Astrocyte (in vitro differentiated cells and primary cell): Measurements from ENCODE around the gene TNN.

Source experiments
- CTCF ChIP-seq: IDR thresholded peaks from 2 replicates; pipeline ENCODE4 v1.5.1; 2011; ENCODE audit warnings: low read depth, mild to moderate bottlenecking, inconsistent platforms, low read length, moderate library complexity; ENCODE audit not compliant: insufficient read depth
- EZH2 ChIP-seq: IDR thresholded peaks from 2 replicates; pipeline ENCODE4 v1.6.1; 2012; ENCODE audit warnings: mild to moderate bottlenecking, low read length, inconsistent platforms; ENCODE audit not compliant: insufficient read depth

- TF ChIP-seq CTCF: no peak
- TF ChIP-seq EZH2: no peak
These were observed 60.9 kb downstream of the TNN start for GRCh38 chr1:175128523-175128922.
